Placental pericyte (primary cell): ENCODE data around the gene KRTAP4-11. TPM values are rescaled to one million over a fixed set of nuclear protein-coding genes. Genes with fewer than 3 reads are reported as not detected.

Source experiments
- total RNA-seq: library from RNA; depleted of rRNA; stranded (reverse); fragments of >200 nt; gene quantifications from 2 replicates; pipeline ENCODE4 v1.2.3, GENCODE V29; 2012

KRTAP4-11 gene
- total RNA-seq = not detected in 2 replicates

GRCh38 chr17:41117846-41118386 lies at the start of gene KRTAP4-11:
TSS of gene KRTAP4-11 (minus strand) at chr17:41118373. CDS start at chr17:41118315, 58 bp downstream.

GRCh38 chr17:41160648-41161047 lies 42.5 kb upstream of the KRTAP4-11 start, which contains the start of gene KRTAP4-4:
TSS of gene KRTAP4-4 (minus strand) at chr17:41160748. CDS start at chr17:41160691, 57 bp downstream.

GRCh38 chr17:41149652-41149985 lies 31.4 kb upstream of the KRTAP4-11 start, which contains the start of gene KRTAP4-5:
TSS of gene KRTAP4-5 (minus strand) at chr17:41149825. CDS start at chr17:41149767, 58 bp downstream.

GRCh38 chr17:41140360-41141131 lies 22.4 kb upstream of the KRTAP4-11 start, which contains the start of gene KRTAP4-6:
TSS of gene KRTAP4-6 (minus strand) at chr17:41140544. CDS start at chr17:41140487, 57 bp downstream.

GRCh38 chr17:41123991-41124371 lies 5.8 kb upstream of the KRTAP4-11 start, which contains the start of gene KRTAP4-12:
TSS of gene KRTAP4-12 (minus strand) at chr17:41124182. CDS start at chr17:41124122, 60 bp downstream.

GRCh38 chr17:41105347-41105746 lies 12.8 kb downstream of the KRTAP4-11 start, which contains the start of gene KRTAP4-9:
TSS of gene KRTAP4-9 (plus strand) at chr17:41105389. CDS start at chr17:41105389, 0 bp downstream.

GRCh38 chr17:41101586-41102259 lies 16.4 kb downstream of the KRTAP4-11 start, which contains the start of gene KRTAP4-16:
TSS of gene KRTAP4-16 (minus strand) at chr17:41102209. CDS start at chr17:41102209, 0 bp downstream.

GRCh38 chr17:41098042-41098441 lies 20.1 kb downstream of the KRTAP4-11 start, which contains the start of gene KRTAP4-8:
TSS of gene KRTAP4-8 (minus strand) at chr17:41098142. CDS start at chr17:41098084, 58 bp downstream.

GRCh38 chr17:41084100-41084856 lies 33.9 kb downstream of the KRTAP4-11 start, which contains the start of gene KRTAP4-7:
TSS of gene KRTAP4-7 (plus strand) at chr17:41084150. CDS start at chr17:41084207, 57 bp downstream.

Other genes with a start within 250 kb of the KRTAP4-11 start
- not detected in 2 replicates for gene KRT20, start 233.1 kb downstream of the KRTAP4-11 start, total RNA-seq
- 0.22 TPM in 1 of 2 replicates, not detected in the other for gene KRT23, start 180.7 kb downstream of the KRTAP4-11 start, total RNA-seq
- gene KRT39, start 151.4 kb downstream of the KRTAP4-11 start, total RNA-seq = 0.43 TPM in 1 of 2 replicates, not detected in the other
- gene KRT40, start 134.0 kb downstream of the KRTAP4-11 start, total RNA-seq = 0.14 TPM in 1 of 2 replicates, not detected in the other
- not detected in 2 replicates for gene KRTAP3-3, start 124.2 kb downstream of the KRTAP4-11 start, total RNA-seq
- not detected in 2 replicates for gene KRTAP3-2, start 118.5 kb downstream of the KRTAP4-11 start, total RNA-seq
- gene KRTAP3-1, start 109.2 kb downstream of the KRTAP4-11 start, total RNA-seq = not detected in 2 replicates
- 1.5 and 14.2 TPM in 2 replicates for gene KRTAP1-5, start 91.2 kb downstream of the KRTAP4-11 start, total RNA-seq
- gene KRTAP1-4, start 88.2 kb downstream of the KRTAP4-11 start, total RNA-seq = not detected in 2 replicates
- not detected in 2 replicates for gene KRTAP1-3, start 83.5 kb downstream of the KRTAP4-11 start, total RNA-seq
- gene KRTAP1-1, start 76.9 kb downstream of the KRTAP4-11 start, total RNA-seq = not detected in 2 replicates
- gene KRTAP2-1, start 71.1 kb downstream of the KRTAP4-11 start, total RNA-seq = not detected in 2 replicates
- gene KRTAP2-2, start 63.1 kb downstream of the KRTAP4-11 start, total RNA-seq = not detected in 2 replicates
- 0.72 TPM in 1 of 2 replicates, not detected in the other for gene KRTAP2-3, start 58.3 kb downstream of the KRTAP4-11 start, total RNA-seq
- not detected in 2 replicates for gene KRTAP2-4, start 52.5 kb downstream of the KRTAP4-11 start, total RNA-seq
- not detected in 2 replicates for gene KRTAP4-7, start 34.2 kb downstream of the KRTAP4-11 start, total RNA-seq
- gene KRTAP4-8, start 20.2 kb downstream of the KRTAP4-11 start, total RNA-seq = not detected in 2 replicates
- gene KRTAP4-16, start 16.2 kb downstream of the KRTAP4-11 start, total RNA-seq = not detected in 2 replicates
- gene KRTAP4-9, start 13.0 kb downstream of the KRTAP4-11 start, total RNA-seq = not detected in 2 replicates
- gene KRTAP4-12, start 5.8 kb upstream of the KRTAP4-11 start, total RNA-seq = not detected in 2 replicates
- not detected in 2 replicates for gene KRTAP4-6, start 22.2 kb upstream of the KRTAP4-11 start, total RNA-seq
- not detected in 2 replicates for gene KRTAP4-5, start 31.5 kb upstream of the KRTAP4-11 start, total RNA-seq
- gene KRTAP4-4, start 42.4 kb upstream of the KRTAP4-11 start, total RNA-seq = not detected in 2 replicates
- not detected in 2 replicates for gene KRTAP4-3, start 49.8 kb upstream of the KRTAP4-11 start, total RNA-seq
- gene KRTAP4-2, start 59.8 kb upstream of the KRTAP4-11 start, total RNA-seq = not detected in 2 replicates
- not detected in 2 replicates for gene KRTAP4-1, start 66.5 kb upstream of the KRTAP4-11 start, total RNA-seq
- gene KRTAP9-1, start 71.5 kb upstream of the KRTAP4-11 start, total RNA-seq = not detected in 2 replicates
- not detected in 2 replicates for gene KRTAP9-2, start 108.3 kb upstream of the KRTAP4-11 start, total RNA-seq
- gene KRTAP9-3, start 114.1 kb upstream of the KRTAP4-11 start, total RNA-seq = not detected in 2 replicates
- not detected in 2 replicates for gene KRTAP9-8, start 119.6 kb upstream of the KRTAP4-11 start, total RNA-seq
- not detected in 2 replicates for gene KRTAP9-4, start 131.3 kb upstream of the KRTAP4-11 start, total RNA-seq
- gene KRTAP9-9, start 137.0 kb upstream of the KRTAP4-11 start, total RNA-seq = not detected in 2 replicates
- gene KRTAP9-6, start 147.0 kb upstream of the KRTAP4-11 start, total RNA-seq = not detected in 2 replicates
- not detected in 2 replicates for gene KRTAP9-7, start 157.3 kb upstream of the KRTAP4-11 start, total RNA-seq
- gene KRTAP29-1, start 184.5 kb upstream of the KRTAP4-11 start, total RNA-seq = not detected in 2 replicates
- not detected in 2 replicates for gene KRTAP16-1, start 190.9 kb upstream of the KRTAP4-11 start, total RNA-seq
- not detected in 2 replicates for gene KRTAP17-1, start 197.3 kb upstream of the KRTAP4-11 start, total RNA-seq
- gene KRT33A, start 232.5 kb upstream of the KRTAP4-11 start, total RNA-seq = not detected in 2 replicates